Uterus (tissue), 2 donors: ENCODE results near the gene CLEC4M.

Source experiments
- CTCF ChIP-seq, 4 experiments: fragments of 200-600 bp in 2 of 4; fragments of 450-650 bp in 2 of 4; sonication (generic) in 2 of 4; IDR thresholded peaks; one replicate each; pipeline ENCODE4 v1.5.1; 2016 to 2019; ENCODE audit warnings: antibody characterized with exemption in 4 of 4, mild to moderate bottlenecking in 2 of 4, moderate library complexity in 1 of 4
- POLR2A ChIP-seq, 2 donors: fragments of 450-650 bp; IDR thresholded peaks; one replicate each; pipeline ENCODE4 v1.6.1; 2016; ENCODE audit warnings: antibody characterized with exemption in 2 of 2, mild to moderate bottlenecking in 1 of 2, moderate library complexity in 1 of 2

- TF ChIP-seq CTCF (IDR thresholded peaks at IDR 0.05) (no peak), POLR2A (IDR thresholded peaks at IDR 0.05) (no peak)
Observed at GRCh38 chr19:7742575-7742974, 20.5 kb upstream of the CLEC4M start.
